GM19328 (cell line): Measurements from ENCODE around the gene ALDH16A1.
A peak's percentile ranks its signal among the peaks of the same experiment; 100 is the strongest.

Experiments used
- ATAC-seq: cut with Tn5 transposase; IDR thresholded peaks from one replicate; pipeline ENCODE4 v1.9.1; 2021; ENCODE audit warnings: mild to moderate bottlenecking, moderate library complexity; ENCODE audit not compliant: unreplicated experiment

ALDH16A1 gene

DNA sequence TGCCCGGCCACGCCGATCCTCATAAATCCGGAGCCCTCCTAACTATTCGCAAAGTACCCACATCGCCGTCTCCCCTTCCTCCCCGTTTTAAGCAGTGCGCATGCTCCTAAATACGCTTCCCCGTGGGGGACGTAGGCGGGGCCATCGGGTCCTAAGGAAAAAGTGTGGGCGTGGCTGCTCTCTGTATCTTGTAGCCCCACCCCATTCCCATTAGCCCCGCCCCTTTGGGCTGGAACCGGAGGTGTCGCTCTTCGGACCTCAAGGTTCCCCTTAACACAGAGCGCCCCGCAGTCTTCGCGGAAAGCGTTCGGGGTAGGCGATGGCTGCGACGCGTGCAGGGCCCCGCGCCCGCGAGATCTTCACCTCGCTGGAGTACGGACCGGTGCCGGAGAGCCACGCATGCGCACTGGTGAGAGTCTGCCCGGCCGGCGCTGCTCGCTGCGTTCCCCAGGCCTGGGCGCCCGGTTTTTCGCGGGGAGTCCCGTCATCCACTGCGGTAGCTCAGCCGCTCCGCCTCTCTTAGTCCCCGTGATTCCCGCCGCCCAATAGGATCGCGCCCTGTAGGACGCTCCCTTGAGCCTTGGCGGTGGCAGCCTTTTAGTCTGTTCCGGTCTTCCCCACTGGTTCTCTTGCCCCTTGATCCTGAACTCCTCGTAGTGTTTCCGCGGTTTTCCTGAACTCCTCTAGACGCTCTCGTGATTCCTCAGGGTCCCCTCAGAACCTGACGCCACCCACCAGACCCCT lies at the start of gene ALDH16A1:
TSS of gene ALDH16A1 (plus strand) at position 213 of the 744 bp plus-strand sequence. CDS start at position 320, 107 bp downstream.
- peak; percentile 78 for ATAC-seq

- ATAC-seq: no peak
Observed at GRCh38 chr19:49403404-49404187, 49.4 kb upstream of the ALDH16A1 start.

DNA sequence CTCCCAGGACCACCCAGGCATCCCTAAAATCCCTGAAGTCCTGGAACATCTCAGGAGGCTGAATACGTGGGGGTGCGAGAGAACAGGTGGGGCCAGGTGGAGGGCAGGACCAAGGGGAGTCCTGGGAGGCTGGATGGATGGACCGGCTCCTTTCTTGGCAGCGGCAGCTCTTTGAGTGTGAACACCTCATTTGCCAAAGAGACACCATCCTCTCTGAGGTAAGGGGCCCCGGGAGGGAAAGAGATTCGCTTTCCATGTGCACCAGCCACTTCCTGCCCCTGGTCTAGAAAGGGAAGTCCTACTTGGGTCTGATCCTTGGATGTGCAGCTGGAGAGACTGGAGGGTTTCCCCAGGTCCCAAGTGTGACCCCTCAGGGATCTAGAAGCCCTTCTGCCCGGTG lies 45.9 kb upstream of the ALDH16A1 start:
- ATAC-seq: no peak

- no peak for ATAC-seq
Observed at GRCh38 chr19:49407482-49408015, 45.5 kb upstream of the ALDH16A1 start.

- no peak for ATAC-seq
Observed at GRCh38 chr19:49408816-49409440, 44.1 kb upstream of the ALDH16A1 start.

GRCh38 chr19:49409441-49410029 lies 43.5 kb upstream of the ALDH16A1 start:
- ATAC-seq: no peak

GRCh38 chr19:49411681-49412326 lies 41.2 kb upstream of the ALDH16A1 start:
- ATAC-seq: no peak

DNA sequence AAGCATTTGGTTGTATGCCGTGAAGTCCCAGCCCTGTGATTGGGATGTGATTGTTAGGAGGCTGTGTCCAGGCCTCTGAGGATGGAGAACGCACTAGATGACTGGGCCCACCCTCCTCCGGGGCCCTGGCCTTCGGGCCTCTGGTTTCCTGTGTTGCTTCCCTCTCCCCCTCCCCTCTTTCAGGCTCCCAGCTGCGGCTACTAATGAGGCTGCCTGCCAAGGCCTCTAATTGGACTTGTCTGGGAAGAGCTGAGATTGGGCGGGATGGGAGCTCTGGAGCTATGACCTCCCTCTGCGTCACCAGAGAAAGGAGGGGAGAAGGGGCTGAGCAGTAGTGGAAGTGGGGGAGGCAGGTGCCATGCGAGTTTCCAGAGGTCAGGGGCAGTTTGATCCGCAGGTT lies 39.7 kb upstream of the ALDH16A1 start:
- no peak for ATAC-seq

GRCh38 chr19:49414256-49414655 lies 38.8 kb upstream of the ALDH16A1 start:
- no peak for ATAC-seq

- no peak for ATAC-seq
Observed at GRCh38 chr19:49415102-49415809, 37.8 kb upstream of the ALDH16A1 start.

- ATAC-seq: no peak
Observed at GRCh38 chr19:49415810-49416200, 37.2 kb upstream of the ALDH16A1 start.

- ATAC-seq: no peak
Observed at GRCh38 chr19:49417088-49417487, 35.9 kb upstream of the ALDH16A1 start.

DNA sequence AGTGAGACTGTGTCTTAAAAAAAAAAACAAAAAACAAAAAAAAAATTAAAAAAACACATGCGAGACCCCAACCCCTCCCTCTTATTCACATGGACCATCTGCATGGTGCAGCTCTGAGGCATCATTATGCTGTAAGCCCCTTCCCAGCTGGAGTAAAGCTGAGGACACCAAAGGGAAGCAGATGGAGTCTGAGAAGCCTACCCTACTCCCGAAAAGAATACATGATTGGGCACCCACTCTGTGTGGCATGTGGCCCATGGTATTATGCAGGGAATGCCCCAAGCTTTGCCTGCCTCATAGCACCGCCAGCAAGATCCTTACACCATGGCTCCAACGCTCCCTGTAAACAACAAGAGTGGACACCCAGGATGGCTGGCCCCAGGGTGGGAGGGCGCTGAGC lies 34.5 kb upstream of the ALDH16A1 start:
- ATAC-seq: no peak

GRCh38 chr19:49419173-49419572 lies 33.9 kb upstream of the ALDH16A1 start:
- ATAC-seq: no peak

DNA sequence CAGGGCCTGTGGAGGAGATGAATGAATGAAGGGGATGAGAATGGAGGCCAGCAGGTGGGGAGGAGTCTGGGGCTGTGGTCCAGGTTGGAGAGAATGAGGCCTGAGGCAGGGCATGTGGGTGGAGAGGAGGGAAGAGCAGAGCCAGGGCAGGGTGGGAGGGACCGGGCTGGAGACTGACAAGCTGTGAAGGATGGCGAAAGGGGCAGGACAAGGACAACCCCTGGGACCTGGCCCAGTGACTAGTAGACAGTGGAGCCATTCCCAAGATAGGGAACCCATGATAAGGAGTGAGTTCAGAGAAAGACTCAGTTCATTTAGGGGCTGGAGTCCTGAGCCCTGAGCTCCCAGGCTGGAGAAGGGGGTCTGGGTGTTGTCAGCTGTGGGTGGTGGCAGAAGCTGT lies 32.8 kb upstream of the ALDH16A1 start:
- ATAC-seq: no peak

DNA sequence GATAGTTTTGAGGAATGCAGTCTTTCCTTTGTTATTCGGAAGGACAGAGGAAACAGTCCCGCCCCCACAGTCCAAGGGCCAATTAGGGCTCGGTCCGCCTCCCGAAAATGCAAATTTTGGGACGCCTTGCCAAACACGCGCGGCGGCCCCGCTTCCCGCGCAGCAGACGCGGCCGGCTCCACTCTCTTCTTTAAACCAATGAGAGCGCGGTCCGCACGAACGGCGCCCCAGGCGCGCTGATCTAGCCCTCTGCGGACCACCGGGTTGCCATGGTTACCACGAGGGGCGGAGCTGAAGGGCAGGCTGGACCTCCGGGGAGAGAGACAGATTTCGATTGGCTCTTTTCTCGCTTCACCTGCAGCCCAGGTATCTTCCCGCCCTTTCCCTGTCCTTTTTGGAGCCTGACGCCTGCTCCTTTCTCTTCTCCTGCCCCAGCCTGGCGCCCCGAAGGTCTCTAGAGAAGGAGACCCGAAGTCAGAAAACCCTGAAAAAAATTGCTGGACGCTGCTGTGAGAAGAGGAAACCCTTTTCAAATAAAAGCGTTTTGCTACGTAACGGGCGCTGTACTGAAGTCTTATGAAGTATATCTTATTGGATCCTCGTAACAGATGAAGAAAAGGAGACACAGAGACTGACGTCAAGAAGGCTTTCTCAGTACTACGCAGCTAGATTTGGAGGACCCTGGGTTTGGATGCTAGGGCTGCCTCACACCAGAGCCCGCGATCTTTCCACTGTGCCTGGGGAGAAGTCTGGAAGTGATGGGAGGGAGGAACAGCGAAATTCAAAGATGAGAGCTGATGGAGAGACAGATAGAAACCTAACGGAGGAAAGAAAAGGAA lies 31.8 kb upstream of the ALDH16A1 start:
- ATAC-seq: no peak

DNA sequence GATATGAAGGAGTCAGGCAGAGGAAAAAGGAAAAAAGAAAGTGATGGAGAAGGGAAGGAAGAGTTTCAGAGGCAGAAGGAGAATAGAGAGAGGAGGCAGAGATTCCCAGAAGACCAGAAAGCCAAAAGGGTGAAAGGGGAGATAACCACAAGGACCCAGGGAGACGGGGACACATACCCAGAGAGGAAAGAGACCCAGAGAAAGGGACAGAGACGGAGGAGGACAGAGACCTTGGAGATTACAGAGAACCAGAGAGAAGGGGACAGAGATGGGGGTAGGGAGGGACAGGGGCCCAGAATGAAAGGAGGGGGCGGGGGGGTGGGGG lies 31.2 kb upstream of the ALDH16A1 start:
- ATAC-seq: no peak

- no peak for ATAC-seq
Observed at GRCh38 chr19:49422407-49423070, 30.5 kb upstream of the ALDH16A1 start.
